Lower leg skin (tissue), 3 donors: Measurements from ENCODE around the gene MKLN1.
"Not testable (repeated sequence)": the region's sequence is repeated elsewhere in the genome, so short reads cannot be mapped to it uniquely, and the experiment has no call there.

ENCODE experiments used
- POLR2A ChIP-seq, 2 donors: fragments of 450-650 bp; IDR thresholded peaks; one replicate each; pipeline ENCODE4 v1.6.1; 2016 to 2017; ENCODE audit warnings: antibody characterized with exemption in 2 of 2, mild to moderate bottlenecking in 1 of 2, moderate library complexity in 1 of 2
- TF ChIP-seq, protein P1 (sequence below), 3 donors: fragments of 450-650 bp; IDR thresholded peaks; one replicate each; pipeline ENCODE4 v1.5.1; 2016; ENCODE audit warnings: antibody characterized with exemption in 3 of 3, mild to moderate bottlenecking in 3 of 3, moderate library complexity in 2 of 3

DNA sequence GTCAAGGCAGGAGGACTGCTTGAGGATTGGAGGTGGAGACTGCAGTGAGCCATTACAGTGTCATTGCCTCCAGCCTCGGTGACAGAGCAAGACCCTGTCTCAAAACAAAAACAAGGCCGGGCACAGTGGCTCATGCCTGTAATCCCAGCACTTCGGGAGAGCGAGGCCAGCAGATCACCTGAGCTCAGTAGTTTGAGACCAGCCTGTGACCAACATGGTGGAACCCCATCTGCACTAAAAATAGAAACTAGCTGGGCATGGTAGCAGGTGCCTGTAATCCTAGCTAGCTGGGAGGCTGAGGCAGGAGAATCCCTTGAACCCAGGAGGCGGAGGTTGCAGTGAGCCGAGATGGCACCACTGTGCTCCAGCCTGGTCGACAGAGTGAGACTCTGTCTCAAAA lies 103.2 kb downstream of the MKLN1 start:
- TF ChIP-seq, protein P1, sequence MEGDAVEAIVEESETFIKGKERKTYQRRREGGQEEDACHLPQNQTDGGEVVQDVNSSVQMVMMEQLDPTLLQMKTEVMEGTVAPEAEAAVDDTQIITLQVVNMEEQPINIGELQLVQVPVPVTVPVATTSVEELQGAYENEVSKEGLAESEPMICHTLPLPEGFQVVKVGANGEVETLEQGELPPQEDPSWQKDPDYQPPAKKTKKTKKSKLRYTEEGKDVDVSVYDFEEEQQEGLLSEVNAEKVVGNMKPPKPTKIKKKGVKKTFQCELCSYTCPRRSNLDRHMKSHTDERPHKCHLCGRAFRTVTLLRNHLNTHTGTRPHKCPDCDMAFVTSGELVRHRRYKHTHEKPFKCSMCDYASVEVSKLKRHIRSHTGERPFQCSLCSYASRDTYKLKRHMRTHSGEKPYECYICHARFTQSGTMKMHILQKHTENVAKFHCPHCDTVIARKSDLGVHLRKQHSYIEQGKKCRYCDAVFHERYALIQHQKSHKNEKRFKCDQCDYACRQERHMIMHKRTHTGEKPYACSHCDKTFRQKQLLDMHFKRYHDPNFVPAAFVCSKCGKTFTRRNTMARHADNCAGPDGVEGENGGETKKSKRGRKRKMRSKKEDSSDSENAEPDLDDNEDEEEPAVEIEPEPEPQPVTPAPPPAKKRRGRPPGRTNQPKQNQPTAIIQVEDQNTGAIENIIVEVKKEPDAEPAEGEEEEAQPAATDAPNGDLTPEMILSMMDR (IDR thresholded peaks at IDR 0.05): not testable (repeated sequence)
- TF ChIP-seq POLR2A (IDR thresholded peaks at IDR 0.05): not testable (repeated sequence)
